WI38 (cell line): ENCODE results near the gene CCDC86.
A peak's percentile ranks its signal among the peaks of the same experiment; 100 is the strongest.

Experiments used
- H3K4me3 ChIP-seq: 2 replicates; pipeline ENCODE4 v1.5.1; 2011; ENCODE audit warnings: low read depth, mild to moderate bottlenecking, control low read depth, low read length
- TF ChIP-seq, protein P1 (sequence below): IDR thresholded peaks from 2 replicates; pipeline ENCODE4 v1.5.1; 2012; ENCODE audit warnings: low read depth, mild to moderate bottlenecking, control low read depth, low read length

Gene CCDC86

GRCh38 chr11:60872124-60872960 is 30.4 kb downstream of the CCDC86 start:
- TF ChIP-seq, protein P1, sequence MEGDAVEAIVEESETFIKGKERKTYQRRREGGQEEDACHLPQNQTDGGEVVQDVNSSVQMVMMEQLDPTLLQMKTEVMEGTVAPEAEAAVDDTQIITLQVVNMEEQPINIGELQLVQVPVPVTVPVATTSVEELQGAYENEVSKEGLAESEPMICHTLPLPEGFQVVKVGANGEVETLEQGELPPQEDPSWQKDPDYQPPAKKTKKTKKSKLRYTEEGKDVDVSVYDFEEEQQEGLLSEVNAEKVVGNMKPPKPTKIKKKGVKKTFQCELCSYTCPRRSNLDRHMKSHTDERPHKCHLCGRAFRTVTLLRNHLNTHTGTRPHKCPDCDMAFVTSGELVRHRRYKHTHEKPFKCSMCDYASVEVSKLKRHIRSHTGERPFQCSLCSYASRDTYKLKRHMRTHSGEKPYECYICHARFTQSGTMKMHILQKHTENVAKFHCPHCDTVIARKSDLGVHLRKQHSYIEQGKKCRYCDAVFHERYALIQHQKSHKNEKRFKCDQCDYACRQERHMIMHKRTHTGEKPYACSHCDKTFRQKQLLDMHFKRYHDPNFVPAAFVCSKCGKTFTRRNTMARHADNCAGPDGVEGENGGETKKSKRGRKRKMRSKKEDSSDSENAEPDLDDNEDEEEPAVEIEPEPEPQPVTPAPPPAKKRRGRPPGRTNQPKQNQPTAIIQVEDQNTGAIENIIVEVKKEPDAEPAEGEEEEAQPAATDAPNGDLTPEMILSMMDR, result no peak
- H3K4me3 ChIP-seq, result no peak overlapping the region

GRCh38 chr11:60872961-60873524 is 31.1 kb downstream of the CCDC86 start:
- peak overlapping the region; percentile 10; the same call in 1 of the 2 replicates for H3K4me3 ChIP-seq
- TF ChIP-seq, protein P1, result no peak

DNA sequence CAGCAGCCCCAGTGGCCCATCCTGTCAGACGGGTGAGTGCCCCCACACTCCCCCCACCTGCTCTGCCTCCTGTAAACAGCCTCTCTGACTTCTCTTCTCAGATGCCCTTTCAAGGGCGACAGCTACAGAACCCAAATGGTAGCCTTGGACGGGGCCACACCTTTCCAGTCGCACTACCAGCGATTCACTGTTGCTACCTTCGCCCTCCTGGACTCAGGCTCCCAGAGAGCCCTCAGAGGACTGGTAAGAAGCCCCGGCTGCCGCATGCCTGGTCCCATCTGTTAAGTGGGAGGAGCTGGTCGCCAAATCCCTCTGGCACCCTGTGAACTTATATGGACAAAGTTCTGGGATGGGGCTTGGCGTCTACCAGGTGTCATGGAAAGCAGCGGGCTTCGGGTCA is 31.6 kb downstream of the CCDC86 start:
- peak overlapping the region; percentile 10; the same call in 1 of the 2 replicates for H3K4me3 ChIP-seq
- TF ChIP-seq, protein P1, result no peak

DNA sequence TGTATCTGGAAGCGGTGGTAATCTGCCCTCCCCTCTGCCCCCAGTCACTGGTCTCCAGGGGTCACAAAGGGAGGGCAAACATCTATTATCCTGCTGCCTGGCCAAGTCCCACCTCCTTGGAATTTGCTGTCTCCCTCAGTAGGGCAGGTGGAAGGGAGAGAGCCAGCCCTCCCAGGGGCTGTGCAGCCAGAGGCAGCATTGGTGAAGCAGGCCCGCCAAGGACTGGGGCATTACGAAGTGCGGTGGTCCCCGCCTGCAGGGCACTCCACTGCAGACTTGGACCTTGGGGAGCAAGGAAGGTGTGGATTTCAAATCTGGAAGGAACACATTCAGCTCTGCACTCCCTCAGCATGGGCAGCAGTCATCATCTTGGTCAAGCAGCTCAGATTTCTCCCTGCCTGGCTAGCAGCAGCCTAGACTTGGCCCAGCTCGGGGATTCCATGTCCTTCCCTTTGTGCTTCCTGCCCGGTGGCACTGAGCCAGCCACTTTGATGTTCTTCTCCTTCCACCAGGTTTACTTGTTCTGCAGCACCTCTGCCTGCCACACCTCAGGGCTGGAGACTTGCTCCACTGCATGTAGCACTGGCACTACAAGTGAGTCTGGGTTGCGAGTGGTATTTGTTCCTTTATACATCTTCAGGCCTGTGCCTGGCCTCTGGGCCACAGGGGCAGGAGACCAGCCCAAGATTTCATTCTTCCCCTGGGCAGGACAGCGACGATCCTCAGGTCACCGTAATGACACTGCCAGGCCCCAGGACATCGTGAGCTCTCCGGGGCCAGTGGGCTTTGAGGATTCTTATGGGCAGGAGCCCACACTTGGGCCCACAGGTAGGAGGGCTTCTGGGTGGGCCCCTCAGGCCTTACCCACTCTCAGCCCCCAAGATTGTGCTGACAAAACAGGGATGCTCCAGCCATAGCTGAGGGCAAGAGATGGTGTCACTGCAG is 32.8 kb downstream of the CCDC86 start:
- TF ChIP-seq, protein P1, result no peak
- H3K4me3 ChIP-seq, result no peak overlapping the region

- TF ChIP-seq, protein P1, result no peak
- H3K4me3 ChIP-seq, result no peak overlapping the region
Measured at GRCh38 chr11:60875366-60876167, 33.7 kb downstream of the CCDC86 start.

DNA sequence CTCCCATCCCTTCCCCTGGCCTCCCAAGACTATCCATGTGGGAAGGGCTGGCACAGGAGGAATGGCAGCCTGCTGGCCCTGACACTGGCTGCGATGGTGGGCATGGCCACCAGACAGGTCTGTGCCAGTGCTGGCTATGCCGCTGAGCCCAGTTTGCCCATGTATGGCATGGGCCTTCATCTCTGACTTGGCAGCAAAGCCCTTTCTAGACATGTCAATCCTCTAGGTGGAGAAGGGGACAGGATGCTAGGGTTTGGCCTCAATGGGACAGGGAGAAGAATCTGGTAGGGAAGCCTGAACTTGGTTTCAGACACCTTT is 34.2 kb downstream of the CCDC86 start:
- TF ChIP-seq, protein P1, result no peak
- no peak overlapping the region for H3K4me3 ChIP-seq
